ENCODE measurements around the gene CSE1L.
"Not testable (repeated sequence)": the region's sequence is repeated elsewhere in the genome, so short reads cannot be mapped to it uniquely, and the experiment has no call there.

CSE1L gene

DNA sequence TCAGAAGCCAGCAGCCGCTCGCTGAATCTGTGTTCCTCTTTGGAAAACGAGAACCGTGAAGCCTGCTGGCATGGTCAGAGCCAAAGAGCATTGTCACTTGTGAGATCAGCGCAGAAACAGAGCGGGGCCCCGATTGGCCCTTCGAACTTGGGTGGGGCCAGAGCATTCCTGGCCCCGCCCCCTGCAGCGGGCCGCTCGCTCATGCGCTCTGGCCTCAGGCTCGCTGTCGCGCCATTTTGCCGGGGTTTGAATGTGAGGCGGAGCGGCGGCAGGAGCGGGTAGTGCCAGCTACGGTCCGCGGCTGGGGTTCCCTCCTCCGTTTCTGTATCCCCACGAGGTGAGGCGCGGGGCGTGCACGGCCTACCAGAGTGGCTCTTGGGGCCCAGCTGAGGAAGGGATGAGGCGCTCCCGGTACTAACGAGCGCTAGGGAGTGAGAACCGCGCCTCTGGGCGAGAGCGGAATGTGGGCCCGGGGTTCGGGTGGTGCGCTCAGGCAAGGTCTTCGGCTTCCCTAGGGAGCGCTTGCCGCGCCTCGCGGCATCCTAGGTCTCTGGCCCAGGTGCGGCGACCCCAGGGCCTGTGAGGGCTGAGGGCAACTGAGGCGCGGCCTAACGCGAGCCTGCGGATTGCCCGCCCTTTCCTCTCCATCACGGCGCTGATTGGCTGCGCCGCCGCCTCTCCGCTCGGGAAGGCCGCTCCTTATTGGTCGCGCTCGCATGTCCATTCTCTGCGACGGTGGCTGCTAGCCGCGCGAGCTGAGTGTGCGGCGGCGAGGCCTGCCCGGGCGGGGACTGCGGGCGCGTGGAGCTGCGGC, at the start of gene CSE1L:
Gene CSE1L, plus strand, starts transcription at position 226 of the 814 bp plus-strand sequence. CDS start 12,152 bp downstream, outside the sequence.
- peak; percentile 92 to 94 for DNase-seq

- DNase-seq = no peak
These were observed 45.9 kb upstream of the CSE1L start for GRCh38 chr20:48999890-49000870.

GRCh38 chr20:49001741-49002140, 44.4 kb upstream of the CSE1L start:
- no peak for DNase-seq

- DNase-seq = no peak
These were observed 39.6 kb upstream of the CSE1L start for GRCh38 chr20:49006446-49006980.

DNA sequence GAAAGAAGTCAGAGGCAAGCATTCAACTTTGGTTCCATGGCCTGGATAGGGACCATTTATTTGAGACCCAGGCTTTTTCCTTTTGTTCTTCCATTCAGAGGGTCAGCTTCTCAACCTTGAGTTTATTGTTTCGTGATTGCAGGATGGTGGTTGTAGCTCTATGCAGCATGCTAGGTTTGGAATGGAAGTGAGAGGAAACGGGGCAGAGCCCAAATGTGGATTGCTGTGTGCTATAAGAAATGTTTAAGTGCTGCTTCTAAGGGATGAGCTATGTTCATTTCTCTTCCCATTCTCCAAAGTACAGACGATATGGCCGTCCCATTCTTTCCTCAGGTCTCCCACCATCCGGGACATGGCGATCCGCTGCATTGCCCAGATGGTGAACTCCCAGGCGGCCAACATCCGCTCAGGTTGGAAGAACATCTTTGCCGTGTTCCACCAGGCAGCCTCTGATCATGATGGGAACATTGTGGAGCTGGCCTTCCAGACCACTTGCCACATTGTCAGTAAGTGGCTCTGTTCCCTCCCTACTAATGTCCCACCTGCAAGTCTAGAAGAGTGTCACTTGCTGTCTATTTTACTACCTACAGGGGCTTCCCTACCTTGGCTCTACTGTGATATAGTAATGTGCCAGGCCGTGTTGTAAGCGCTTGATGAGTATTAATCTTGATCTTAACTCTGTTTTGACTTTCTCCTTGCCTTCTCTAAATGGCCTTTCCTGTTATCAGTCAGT, 36.0 kb upstream of the CSE1L start:
- no peak for DNase-seq

DNA sequence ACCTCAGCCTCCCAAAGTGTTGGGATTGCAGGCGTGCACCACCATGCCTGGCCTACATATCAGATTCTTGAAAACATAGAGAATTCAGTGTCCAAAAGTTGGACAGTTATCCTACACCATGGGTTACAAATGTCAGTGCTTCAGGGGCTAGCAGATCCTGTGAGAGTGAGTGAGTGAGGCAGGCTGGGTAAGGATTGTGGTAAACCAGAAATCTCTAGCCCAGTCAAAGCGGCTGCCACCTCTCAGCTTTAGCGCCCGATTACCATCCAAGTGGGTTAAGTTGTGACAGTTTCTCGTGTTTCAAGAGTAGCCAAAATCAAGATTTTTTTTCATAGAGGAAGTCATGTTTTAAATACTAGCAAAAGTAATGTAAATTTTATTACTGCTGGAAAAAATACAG, 21.9 kb upstream of the CSE1L start:
- no peak for DNase-seq

- not testable (repeated sequence) for DNase-seq
These were observed 17.9 kb upstream of the CSE1L start for GRCh38 chr20:49028177-49028576.

GRCh38 chr20:49028684-49029083, 17.4 kb upstream of the CSE1L start:
- DNase-seq = no peak

- no peak for DNase-seq
These were observed 16.9 kb upstream of the CSE1L start for GRCh38 chr20:49029203-49029602.

DNA sequence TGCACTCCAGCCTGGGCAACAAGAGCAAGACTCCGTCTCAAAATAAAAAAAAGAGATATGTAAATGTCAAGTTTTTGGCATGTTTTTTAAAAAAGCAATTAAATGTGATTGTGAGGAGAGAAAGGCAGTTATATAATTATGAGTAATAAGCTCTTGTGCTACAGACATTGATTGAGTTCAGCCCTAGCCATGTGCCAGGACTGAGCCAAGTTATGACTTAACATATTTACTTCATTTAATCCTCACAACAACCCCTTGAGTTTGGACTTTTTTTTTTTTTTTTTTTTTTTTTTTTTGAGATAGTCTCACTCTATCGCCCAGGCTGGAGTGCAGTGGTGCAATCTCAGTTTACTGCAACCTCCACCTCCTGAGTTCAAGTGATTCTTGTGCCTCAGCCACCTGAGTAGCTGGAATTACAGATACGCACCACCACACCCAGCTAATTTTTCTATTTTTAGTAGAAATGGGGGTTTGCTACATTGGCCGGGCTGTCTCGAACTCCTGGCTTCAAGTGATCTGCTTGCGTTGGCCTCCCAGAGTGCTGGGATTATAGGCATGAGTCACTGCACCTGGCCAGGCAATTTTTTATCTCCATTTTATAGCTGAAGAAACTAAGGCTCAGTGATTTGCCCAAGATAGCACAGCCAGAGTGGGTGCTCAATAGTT, 15.0 kb upstream of the CSE1L start:
- DNase-seq = no peak

DNA sequence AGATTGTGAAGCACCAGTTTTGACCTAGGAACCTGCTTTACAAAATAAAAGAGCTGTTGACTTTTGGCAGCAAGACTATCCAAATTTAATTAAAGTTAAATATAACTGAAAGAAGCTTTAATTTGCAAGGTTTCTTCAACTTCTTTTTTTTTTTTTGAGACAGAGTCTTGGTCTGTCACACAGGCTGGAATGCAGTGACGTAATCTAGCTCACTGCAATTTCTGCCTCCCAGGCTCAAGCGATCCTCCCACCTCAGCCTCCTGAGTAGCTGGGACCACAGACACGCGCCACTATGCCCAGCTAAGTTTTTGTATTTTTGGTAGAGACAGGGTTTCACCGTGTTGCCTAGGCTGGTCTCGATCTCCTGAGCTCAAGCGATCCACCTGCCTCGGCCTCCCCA, 13.7 kb upstream of the CSE1L start:
- DNase-seq = no peak

- DNase-seq = no peak
These were observed 11.9 kb upstream of the CSE1L start for GRCh38 chr20:49034070-49034732.

- DNase-seq = peak in 1 of 2 experiments; percentile 10
These were observed 8.1 kb upstream of the CSE1L start for GRCh38 chr20:49037962-49038387.

DNA sequence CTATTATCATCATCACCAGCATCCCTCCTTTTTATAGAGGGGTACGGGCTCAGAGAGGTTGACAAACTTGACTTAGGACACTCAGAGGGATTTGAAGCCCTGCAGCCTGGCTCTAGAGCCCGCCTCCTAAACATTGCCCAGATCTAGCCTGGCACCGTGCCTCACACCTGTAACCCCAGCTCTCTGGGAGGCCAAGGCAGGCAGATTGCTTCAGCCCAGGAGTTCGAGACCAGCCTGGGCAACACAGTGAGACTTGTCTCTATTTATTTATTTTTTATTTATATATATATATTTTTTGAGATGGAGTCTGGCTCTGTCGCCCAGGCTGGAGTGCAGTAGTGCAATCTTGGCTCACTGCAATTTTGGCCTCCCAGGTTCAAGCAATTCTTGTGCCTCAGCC, 6.3 kb upstream of the CSE1L start:
- DNase-seq = no peak

DNA sequence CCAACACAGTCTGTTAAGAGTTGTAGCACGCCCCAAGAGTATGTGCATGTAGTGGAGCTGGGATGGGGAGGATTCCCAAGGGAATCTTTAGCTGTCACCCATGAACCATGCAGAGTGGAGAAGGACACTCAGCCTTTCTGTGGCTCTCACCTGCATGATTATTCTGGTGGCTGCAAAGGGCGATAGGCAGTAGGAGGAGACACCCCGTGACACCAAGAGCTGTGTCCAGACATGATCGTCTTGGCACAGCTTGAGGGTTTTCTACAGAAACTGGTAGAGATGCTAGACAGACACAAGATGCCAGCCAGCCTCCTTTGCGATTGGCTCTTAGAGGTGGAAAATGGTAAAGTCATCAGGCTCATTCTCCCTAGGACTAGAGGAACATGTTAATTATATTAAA, 3.1 kb upstream of the CSE1L start:
- DNase-seq = no peak

DNA sequence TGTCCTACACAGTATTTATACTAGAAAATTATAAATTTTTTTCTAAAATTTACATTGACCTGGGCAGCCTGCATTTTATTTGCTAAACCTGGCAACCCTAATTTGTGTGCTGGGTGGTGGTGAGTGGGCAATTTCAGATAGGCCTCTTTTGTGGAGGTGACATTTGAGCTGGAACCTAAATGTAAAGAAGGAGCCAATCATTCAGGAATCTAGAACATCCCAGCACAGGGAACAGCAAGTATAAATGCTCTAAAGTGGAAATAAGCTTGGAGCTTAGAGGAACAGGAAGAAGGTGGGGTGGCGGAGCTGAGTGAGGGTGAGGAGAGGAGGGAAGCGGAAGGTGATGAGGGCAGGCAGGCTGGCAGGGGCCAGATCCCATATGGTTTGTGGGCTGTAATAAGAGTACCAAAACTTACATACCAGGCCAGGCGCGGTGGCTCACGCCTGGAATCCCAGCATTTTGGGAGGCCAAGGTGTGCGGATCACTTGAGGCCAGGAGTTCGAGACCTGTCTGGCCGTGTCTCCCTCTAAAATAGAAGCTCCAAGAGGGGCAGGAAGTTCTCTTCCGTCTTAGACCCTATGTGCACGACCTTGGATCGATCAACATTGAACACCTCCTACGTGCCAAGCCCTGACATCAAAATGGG, 549 bp upstream of the CSE1L start:
- DNase-seq = peak in 1 of 2 experiments; percentile 7

DNA sequence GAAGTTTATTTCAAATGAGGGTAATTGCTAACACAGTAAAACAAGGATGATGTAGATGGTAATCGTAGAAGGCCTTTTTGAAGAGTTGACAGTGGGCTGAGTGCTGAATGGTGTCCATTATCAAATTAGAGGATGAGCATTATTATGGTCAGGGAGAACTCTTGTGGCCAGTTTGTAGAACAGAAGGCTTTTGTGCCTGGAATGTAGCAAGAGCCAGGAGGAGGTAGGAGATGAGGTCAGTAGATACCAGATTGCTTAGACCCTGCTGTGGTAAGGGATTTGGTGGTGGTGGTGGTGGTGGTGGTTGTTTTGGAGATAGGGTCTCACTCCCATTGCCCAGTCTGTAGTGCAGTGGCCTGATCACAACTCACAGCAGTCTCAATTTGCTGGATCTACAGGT, 6.2 kb downstream of the CSE1L start:
- no peak for DNase-seq

DNA sequence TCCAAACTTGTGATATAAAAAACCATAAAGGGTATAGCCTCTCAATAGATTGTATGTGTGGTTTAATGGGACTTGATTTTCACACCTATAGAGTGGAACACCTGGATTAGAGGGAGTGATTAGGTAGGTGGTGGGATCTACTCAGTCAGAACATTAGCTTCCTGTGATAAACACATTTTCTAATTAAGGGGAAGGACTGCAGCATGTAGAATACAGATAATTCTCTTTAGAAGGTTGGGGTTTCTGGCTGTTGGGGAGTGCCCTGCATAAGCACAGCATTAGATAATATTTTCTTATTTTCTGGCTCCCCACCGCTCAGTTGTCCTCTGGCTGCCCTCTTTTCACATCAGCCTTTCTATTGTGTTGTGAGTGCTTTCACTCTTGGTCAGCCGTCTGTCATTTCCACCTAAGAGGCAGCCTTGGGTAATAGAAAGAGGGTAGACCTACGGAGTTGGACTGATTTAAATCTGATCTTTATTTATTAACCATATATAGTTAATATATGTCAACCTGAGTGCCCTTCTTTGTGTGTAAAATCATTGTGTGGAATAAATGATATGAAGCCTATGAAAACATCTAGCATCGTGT, 8.0 kb downstream of the CSE1L start:
- no peak for DNase-seq

DNA sequence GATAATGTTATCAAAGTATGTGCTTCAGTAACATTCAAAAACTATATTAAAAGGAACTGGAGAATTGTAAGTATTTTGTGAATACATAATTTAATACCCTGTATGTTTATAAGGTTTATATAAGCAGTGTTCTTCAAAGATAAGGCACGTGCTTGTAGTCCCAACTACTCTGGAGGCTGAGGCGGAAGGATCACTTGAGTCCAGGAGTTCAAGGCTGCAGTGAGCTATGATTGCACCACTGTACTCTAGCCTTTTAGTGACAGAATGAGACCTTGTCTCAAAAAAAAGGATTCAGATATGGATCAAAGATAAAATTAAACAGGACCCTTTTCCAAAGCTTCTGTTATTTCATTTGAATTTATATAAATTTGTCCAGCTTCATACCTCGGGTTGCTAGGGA, 17.2 kb downstream of the CSE1L start:
- DNase-seq = no peak

DNA sequence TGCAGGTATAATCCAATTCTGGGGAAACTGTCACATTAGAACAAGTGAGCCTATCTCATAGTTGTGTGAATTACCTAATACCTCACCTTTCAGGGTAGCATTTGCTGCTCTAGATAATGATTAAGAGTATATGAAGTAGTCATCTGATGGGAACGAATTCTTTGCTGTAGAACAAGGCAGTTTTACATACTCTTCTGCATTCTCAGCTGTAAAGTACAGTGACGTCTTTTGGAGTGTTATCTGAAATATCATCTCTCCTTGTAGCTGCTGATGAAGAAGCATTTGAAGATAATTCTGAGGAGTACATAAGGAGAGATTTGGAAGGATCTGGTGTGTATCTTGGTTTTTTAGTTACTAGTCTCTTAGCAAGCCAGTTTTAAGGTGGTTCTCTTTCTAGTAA, 28.4 kb downstream of the CSE1L start:
- DNase-seq = no peak

GRCh38 chr20:49078310-49078709, 32.2 kb downstream of the CSE1L start:
- no peak for DNase-seq
